NCI-H1694 (cell line): ENCODE results near the gene GRAMD4.

Experiments
- DNase-seq: peaks from one replicate; lab custom pipeline; 2025; lab: John Stamatoyannopoulos, UW

GRAMD4 gene

GRCh38 chr22:46619830-46620501, at the start of gene GRAMD4:
GRAMD4 (plus strand) TSS chr22:46620386; CDS start chr22:46626800, 6,414 bp downstream.
- DNase-seq = peak; percentile 38

DNA sequence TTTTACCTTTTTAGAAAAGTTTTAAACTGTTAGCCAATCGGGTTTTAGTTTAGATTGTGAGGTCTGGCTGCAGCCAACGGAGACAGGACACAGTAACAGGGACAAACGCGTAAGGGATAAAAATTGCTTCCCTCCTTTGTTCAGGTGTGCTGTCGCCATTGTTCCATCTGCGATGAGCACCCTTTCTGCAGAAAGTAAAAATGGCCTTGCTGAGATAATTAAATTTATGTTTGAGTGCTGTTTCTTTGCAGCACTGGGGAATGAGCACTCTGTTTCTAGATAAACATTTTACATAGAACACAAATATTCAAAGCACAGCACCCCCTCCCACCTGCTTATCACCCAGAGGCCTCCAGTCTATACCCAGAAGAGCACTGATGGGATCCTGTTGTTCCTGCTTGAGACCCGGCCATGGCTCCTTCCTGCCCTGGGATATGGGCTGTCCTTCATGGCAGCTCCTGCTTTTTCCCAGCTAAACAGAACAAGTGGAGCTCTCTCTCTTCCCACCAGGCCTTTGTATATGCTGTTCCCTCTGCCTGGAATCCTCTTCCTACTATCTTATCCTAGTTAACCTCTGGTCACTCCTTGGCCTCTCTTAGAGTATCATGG, 48.4 kb upstream of the GRAMD4 start:
- DNase-seq = no peak

GRCh38 chr22:46572911-46573780, 47.0 kb upstream of the GRAMD4 start:
- DNase-seq = no peak

GRCh38 chr22:46573781-46574437, 46.3 kb upstream of the GRAMD4 start:
- no peak for DNase-seq

- no peak for DNase-seq
Observed at GRCh38 chr22:46574438-46574992, 45.7 kb upstream of the GRAMD4 start.

DNA sequence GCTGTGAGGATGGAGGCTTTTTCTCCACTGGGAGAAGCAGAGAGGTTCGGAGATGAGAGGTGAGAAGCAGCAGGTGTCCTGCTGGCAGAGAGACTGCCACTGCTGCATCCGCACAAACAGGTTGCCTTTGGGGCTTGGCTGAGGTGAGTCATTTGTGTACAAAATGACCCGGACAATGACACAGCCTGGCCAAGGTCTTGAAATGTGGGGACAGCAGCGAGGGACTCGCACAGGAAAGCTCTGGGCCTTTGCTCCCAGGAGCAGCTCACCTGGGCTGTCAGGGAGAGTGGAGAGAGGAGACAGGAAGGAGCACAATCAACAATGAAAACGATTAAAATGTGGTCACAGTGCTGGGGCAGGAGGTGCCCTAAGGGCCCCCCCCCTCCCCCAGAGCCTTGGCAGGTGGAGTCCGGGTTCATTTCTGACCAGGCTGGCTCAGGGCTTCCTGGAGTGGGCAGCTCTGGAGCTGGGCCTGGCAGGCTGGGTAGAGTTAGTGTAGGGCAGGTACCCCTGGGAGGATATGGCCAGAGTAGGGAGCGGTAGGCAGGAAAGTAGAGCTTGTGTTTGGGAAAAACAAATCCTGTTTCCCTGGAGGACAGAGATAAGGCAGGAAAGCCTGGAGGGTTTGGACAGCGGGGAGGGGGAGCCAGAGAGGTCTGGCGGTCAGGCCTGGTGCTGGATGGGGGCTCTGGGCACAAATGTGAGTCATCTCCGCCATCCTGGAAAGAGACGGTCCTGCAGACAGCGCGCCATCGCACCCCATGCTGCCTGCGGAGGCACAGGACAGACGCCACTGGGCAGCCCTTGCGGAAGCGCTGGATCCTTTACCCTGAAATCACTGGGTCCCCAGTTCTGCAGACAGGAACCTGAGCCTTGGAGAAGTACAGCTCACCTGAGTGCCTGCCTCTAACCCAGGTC, 44.9 kb upstream of the GRAMD4 start:
- no peak for DNase-seq

DNA sequence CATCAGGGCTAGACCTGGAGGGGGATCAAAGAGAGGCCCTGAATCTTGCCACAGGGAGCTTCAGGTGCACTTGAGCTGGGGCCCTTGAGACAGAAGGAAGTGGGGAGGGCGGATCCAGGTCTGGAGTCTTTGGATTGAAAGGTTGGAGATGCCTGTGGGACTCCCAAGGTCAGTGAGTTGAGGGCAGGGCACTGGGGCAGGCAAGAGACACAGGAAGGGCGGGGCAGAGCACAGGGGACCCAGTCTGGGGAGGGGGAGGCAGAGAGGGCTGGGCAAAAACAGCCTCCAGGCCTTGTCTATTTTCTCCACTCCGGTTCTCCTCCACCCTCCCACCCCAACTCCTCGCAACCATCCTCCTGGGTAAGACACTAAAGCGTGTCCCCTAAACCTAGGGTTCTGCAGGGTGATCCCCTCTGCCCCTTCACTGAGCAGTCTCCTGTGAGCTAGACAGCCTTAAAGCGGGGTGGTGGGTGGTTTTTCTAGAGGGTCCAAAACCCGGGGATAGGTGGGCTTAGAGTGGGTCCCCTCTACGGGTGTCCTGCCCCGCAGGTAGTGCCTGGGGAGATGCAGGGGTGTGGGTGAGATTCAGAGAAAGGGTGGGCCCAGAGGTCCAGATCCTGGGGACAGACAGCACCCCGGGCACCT, 44.2 kb upstream of the GRAMD4 start:
- DNase-seq = no peak

DNA sequence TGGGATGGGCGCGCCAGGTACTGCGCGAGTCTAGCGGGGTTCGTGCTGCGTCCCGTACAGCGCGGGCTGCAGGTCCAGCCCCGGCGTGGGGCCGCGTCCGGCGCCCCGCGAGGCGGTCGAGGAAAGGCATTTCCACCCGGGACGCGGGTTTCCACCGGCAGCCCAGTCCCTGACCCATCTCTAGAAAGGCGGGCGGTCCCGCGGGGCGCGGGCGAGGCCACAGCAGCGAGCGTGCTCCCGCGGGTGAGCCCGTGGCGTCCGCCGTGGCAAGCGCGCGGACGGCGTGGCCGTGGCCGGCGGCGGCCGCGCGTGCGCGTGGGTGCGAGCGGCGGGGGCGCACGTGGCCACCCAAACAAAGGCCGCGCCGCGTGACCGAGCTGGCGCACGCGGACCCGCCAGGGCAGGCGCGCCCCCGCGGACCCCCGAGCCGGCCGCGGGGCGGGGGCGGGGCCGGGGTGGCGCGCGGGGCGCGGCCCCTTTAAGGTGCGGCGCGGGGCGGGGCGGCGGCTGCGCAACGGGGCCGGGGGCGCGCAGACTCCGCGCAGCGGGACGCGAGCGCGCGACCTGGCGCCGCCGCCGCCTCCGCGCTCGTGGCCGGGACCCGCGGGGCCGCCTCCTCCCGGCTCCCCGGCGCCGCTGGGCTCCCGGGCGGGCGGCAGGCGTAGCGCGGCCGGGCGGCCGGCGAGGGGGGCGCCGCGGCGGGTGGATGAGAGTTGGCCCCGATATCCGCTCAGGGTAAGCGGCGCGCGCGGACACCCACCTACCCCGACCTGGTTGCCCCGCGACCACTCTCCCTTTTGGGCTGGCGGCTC, 43.4 kb upstream of the GRAMD4 start:
- no peak for DNase-seq

DNA sequence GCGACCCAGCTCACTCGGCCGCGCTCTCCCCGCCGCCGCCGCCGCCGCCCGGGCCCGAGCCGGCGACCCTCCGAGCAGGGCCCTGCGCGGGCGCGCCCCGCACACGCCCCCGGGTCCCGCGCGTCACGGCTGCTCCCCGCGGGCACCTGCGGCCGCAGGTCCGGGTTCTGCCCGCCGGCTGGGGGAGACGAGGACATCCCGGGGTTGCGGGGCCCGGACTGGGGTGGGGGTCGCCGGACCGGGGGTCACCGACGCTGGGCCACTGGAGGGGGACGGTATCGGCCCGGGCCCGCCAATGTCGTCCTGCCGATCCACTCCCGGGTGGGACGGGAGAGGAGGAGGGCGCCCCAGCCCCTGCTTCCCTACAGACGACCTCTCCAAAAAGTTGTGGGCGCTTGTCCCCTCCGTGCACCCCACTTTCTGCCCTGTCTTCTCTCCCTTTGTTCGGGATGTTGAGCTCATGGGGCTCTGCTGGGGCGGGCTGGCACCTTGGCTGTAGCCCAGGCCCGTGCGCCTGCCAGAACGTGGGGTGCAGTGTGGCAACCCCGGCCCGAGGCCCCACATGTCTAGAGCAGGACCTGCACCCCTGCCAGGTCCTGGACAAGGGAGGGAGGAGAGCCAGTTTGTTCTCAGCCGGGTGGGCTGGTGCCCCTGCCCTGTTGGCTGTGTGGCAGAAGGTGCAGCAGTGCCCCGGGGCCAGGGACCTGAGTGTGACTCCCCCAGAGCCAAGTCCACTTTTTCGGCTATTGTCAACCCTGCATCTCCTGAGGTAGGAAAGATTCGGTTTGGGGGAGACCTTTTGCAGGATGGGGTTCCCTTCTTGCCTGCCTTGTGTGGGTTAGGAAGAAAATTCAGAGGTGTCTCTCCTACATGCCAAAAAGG, 42.6 kb upstream of the GRAMD4 start:
- DNase-seq = no peak

GRCh38 chr22:46578251-46578823, 41.8 kb upstream of the GRAMD4 start:
- DNase-seq = no peak

- no peak for DNase-seq
Observed at GRCh38 chr22:46578824-46579561, 41.2 kb upstream of the GRAMD4 start.

DNA sequence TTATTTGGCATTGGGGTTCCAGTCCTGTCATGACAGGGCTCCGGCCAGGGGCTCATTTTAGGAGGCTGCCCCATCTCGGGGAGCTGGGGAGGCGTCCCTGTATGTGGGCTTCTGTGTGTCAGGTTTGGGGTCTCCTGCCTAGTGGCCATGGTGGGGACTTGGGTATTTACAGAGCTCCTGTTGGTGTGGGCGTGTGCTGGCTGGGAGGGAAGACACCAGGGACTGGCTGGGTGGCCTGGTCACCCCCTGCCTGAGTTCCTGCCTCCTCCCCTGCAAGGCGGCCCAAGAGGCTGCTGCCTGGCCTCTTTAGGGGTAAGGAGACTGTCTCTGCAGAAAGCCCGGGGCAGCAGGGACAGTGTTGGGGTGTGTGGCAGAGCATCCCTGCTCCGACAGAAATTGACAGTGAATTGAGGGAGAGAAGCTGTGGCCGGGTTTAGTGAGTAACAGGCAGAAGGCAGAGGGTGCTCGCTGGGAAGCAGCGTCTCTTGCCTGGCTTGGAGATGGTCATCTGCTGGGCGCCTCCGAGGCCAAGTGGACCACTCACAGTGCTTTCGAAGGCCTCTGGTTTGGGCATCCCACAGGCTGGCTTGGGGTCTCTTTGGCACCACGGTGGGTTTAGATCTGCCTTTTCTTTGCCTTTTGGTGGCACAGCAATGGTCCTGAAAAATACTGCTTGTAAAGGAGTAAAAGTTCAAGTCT, 40.3 kb upstream of the GRAMD4 start:
- DNase-seq = no peak

- DNase-seq = no peak
Observed at GRCh38 chr22:46580940-46581537, 39.1 kb upstream of the GRAMD4 start.

GRCh38 chr22:46581538-46582244, 38.5 kb upstream of the GRAMD4 start:
- no peak for DNase-seq

- no peak for DNase-seq
Observed at GRCh38 chr22:46582281-46582933, 37.8 kb upstream of the GRAMD4 start.
